Measurements from ENCODE around the gene SHE.
"Not testable (repeated sequence)": the region's sequence is repeated elsewhere in the genome, so short reads cannot be mapped to it uniquely, and the experiment has no call there.

The SHE gene

GRCh38 chr1:154512760-154513159, 10.5 kb upstream of the SHE start:
- no peak for FAIRE-seq

GRCh38 chr1:154503898-154504297, 1.7 kb upstream of the SHE start:
- FAIRE-seq: no peak

- FAIRE-seq: no peak
Measured at GRCh38 chr1:154502744-154503115, 518 bp upstream of the SHE start.

GRCh38 chr1:154501423-154502065, 668 bp downstream of the SHE start:
- FAIRE-seq: no peak

GRCh38 chr1:154500533-154500932, 1.7 kb downstream of the SHE start:
- no peak for FAIRE-seq

- no peak for FAIRE-seq
Measured at GRCh38 chr1:154499446-154499845, 2.8 kb downstream of the SHE start.

- no peak for FAIRE-seq
Measured at GRCh38 chr1:154497026-154497806, 5.0 kb downstream of the SHE start.

- no peak for FAIRE-seq
Measured at GRCh38 chr1:154496383-154496782, 5.8 kb downstream of the SHE start.

GRCh38 chr1:154495496-154496273, 6.5 kb downstream of the SHE start:
- no peak for FAIRE-seq

GRCh38 chr1:154493276-154493675, 8.9 kb downstream of the SHE start:
- FAIRE-seq: no peak

- no peak for FAIRE-seq
Measured at GRCh38 chr1:154492115-154492514, 10.1 kb downstream of the SHE start.

GRCh38 chr1:154490317-154490716, 11.9 kb downstream of the SHE start:
- no peak for FAIRE-seq

- no peak for FAIRE-seq
Measured at GRCh38 chr1:154489695-154490274, 12.4 kb downstream of the SHE start.

- FAIRE-seq: no peak
Measured at GRCh38 chr1:154488922-154489321, 13.3 kb downstream of the SHE start.

- FAIRE-seq: not testable (repeated sequence)
Measured at GRCh38 chr1:154486756-154487155, 15.5 kb downstream of the SHE start.

GRCh38 chr1:154485910-154486496, 16.2 kb downstream of the SHE start:
- no peak for FAIRE-seq

GRCh38 chr1:154485106-154485505, 17.1 kb downstream of the SHE start:
- no peak for FAIRE-seq

- no peak for FAIRE-seq
Measured at GRCh38 chr1:154483941-154484803, 18.0 kb downstream of the SHE start.

GRCh38 chr1:154481053-154481452, 21.2 kb downstream of the SHE start:
- FAIRE-seq: no peak

GRCh38 chr1:154479764-154480421, 22.3 kb downstream of the SHE start:
- no peak for FAIRE-seq

- FAIRE-seq: no peak
Measured at GRCh38 chr1:154478639-154479038, 23.6 kb downstream of the SHE start.
